ENCODE measurements around the gene LEFTY1. TPM values are rescaled to one million over a fixed set of nuclear protein-coding genes. Genes with fewer than 3 reads are reported as not detected.

LEFTY1 gene
- total and polyA plus RNA-seq, 5 donors = 0.11 to 0.54 (median 0.48) TPM

DNA sequence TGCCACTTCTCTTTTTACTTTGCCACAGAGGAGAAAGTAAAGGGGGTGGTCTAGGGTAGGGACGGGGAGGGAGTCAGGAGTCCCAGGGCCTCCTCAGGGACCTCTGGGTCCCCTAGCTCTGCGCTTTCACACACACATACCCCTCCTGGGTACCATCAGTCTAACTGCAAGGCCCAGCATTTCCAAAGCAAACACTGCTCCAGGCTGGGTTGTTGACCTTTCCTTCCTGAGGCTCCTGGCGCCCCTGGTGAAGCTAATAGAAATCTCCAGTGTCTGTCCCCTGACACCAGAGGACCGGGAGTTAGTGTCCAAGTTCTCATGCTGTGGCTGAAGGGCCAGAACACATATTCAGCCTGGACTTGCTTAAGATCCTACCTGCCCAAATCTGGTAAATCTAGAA lies 10.7 kb downstream of the LEFTY1 start:
- intact Hi-C loops (cut with DNase I) = no loop called here
- Histone ChIP-seq H3K4me3 (ENCODE audit: low read length) (no peak overlapping the region), H3K27ac (ENCODE audit: low read length) (peak overlapping the region; percentile 27), H3K4me1 (ENCODE audit: control insufficient read depth, insufficient read depth, low read length) (peaks cover 28% of the 10 kb centered on the region), H3K9me3 (ENCODE audit: control insufficient read depth, low read length) (no peaks in the 10 kb centered on the region), H3K27me3 (ENCODE audit: control insufficient read depth, insufficient read depth) (no peaks in the 10 kb centered on the region)
- ATAC-seq (no peak), DNase-seq (no peak)
- 78% methylated on average over 4 of the region's 4 CpGs for WGBS

DNA sequence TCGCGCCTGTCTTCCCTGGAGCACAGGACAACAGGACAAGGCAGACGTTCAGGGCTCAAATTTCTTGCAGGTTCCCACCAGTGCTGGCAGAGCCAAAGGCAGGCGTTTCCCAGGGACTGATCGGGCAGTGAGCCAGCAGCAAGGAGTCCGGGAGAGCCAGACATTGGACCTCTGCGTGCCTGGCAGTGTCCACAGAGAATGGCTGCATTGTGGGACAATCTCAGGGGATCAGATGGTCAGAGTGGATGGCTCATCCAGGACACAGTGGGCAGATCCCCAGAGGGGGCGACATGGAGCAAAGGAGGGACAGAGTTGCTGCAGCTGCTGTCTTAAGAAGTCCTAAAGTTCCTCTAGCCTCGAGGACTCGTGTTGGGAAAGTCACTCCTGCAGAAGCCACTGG lies 11.4 kb downstream of the LEFTY1 start:
- Histone ChIP-seq H3K27ac (ENCODE audit: low read length) (peak overlapping the region; percentile 33), H3K27me3 (ENCODE audit: control insufficient read depth, insufficient read depth) (no peaks in the 10 kb centered on the region), H3K9me3 (ENCODE audit: control insufficient read depth, low read length) (no peaks in the 10 kb centered on the region), H3K4me3 (ENCODE audit: low read length) (no peak overlapping the region), H3K4me1 (ENCODE audit: control insufficient read depth, insufficient read depth, low read length) (peaks cover 28% of the 10 kb centered on the region)
- ATAC-seq (peak; percentile 23 to 52), DNase-seq (peak; percentile 77 to 86 (median 84))
- intact Hi-C loops (cut with DNase I) = no loop called here
- 24% methylated on average over 10 of the region's 10 CpGs for WGBS

DNA sequence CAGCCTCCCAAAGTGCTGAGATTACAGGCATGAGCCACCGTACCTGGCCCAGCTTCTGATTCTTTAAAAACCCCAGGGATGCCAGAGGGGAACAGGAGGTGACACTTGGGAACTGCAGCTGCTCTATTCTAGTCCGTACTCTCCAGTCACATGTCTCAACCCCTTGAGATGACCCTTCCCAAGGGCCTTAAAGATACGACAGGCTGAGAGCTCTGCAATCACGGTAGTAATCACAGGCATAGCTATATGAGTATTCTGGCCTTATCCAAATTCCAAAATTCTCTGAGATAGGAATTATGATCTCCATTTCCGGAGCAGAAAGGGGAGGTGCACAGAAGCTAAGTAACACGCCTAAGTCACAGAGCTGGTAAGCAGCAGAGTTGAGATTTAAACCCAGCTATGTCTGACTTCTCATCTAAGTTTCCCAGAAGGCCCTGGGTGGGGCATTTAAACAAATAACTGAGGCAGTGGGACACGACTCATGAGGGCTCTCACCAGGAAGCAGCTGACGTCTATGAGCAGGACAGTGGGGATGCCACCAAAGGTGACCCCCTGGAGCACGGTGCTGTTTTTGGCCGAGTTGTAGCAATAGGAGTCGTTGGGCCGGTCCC lies 11.9 kb downstream of the LEFTY1 start:
- peak overlapping the region; percentile 33 for H3K27ac ChIP-seq (ENCODE audit: low read length)
- H3K9me3 ChIP-seq (ENCODE audit: control insufficient read depth, low read length) = no peaks in the 10 kb centered on the region
- no peak overlapping the region for H3K4me3 ChIP-seq (ENCODE audit: low read length)
- ATAC-seq (no peak), DNase-seq (no peak)
- no peaks in the 10 kb centered on the region for H3K27me3 ChIP-seq (ENCODE audit: control insufficient read depth, insufficient read depth)
- intact Hi-C loops (cut with DNase I) = no loop called here
- WGBS = 63% methylated on average over 12 of the region's 12 CpGs
- peaks cover 28% of the 10 kb centered on the region for H3K4me1 ChIP-seq (ENCODE audit: control insufficient read depth, insufficient read depth, low read length)

- intact Hi-C loops (cut with DNase I) = no loop called here
- WGBS = 93% methylated on average over 12 of the region's 12 CpGs
Measured at GRCh38 chr1:225875044-225875815, 13.7 kb downstream of the LEFTY1 start.

GRCh38 chr1:225874431-225874830 lies 14.5 kb downstream of the LEFTY1 start:
- intact Hi-C loops (cut with DNase I) = no loop called here
- H3K9me3 ChIP-seq (ENCODE audit: control insufficient read depth, low read length) = no peaks in the 10 kb centered on the region
- no peak for DNase-seq
- no peaks in the 10 kb centered on the region for H3K27me3 ChIP-seq (ENCODE audit: control insufficient read depth, insufficient read depth)
- no peak for ATAC-seq
- 96% methylated on average over 11 of the region's 11 CpGs for WGBS
- H3K27ac ChIP-seq (ENCODE audit: low read length) = no peak overlapping the region
- no peak overlapping the region for H3K4me3 ChIP-seq (ENCODE audit: low read length)
- peaks cover 16% of the 10 kb centered on the region for H3K4me1 ChIP-seq (ENCODE audit: control insufficient read depth, insufficient read depth, low read length)

More at GRCh38 chr1:225875044-225875815, 13.7 kb downstream of the LEFTY1 start:
- no peak overlapping the region for H3K4me3 ChIP-seq (ENCODE audit: low read length)
- no peak overlapping the region for H3K27ac ChIP-seq (ENCODE audit: low read length)
- H3K4me1 ChIP-seq (ENCODE audit: control insufficient read depth, insufficient read depth, low read length) = peaks cover 21% of the 10 kb centered on the region
- no peaks in the 10 kb centered on the region for H3K9me3 ChIP-seq (ENCODE audit: control insufficient read depth, low read length)
- no peak for DNase-seq
- no peak for ATAC-seq
- no peaks in the 10 kb centered on the region for H3K27me3 ChIP-seq (ENCODE audit: control insufficient read depth, insufficient read depth)

- H3K27me3 ChIP-seq (ENCODE audit: control insufficient read depth, insufficient read depth) = no peaks in the 10 kb centered on the region
- H3K4me3 ChIP-seq (ENCODE audit: low read length) = no peak overlapping the region
- intact Hi-C loops (cut with DNase I) = no loop called here
- ATAC-seq (no peak), DNase-seq (no peak)
- H3K9me3 ChIP-seq (ENCODE audit: control insufficient read depth, low read length) = no peaks in the 10 kb centered on the region
- peaks cover 7% of the 10 kb centered on the region for H3K4me1 ChIP-seq (ENCODE audit: control insufficient read depth, insufficient read depth, low read length)
- WGBS = 89% methylated on average over 10 of the region's 10 CpGs
- no peak overlapping the region for H3K27ac ChIP-seq (ENCODE audit: low read length)
Measured at GRCh38 chr1:225873281-225873850, 15.6 kb downstream of the LEFTY1 start.

- no peaks in the 10 kb centered on the region for H3K27me3 ChIP-seq (ENCODE audit: control insufficient read depth, insufficient read depth)
- H3K4me1 ChIP-seq (ENCODE audit: control insufficient read depth, insufficient read depth, low read length) = no peaks in the 10 kb centered on the region
- intact Hi-C loops (cut with DNase I) = no loop called here
- WGBS = 69% methylated on average over 3 of the region's 3 CpGs
- H3K27ac ChIP-seq (ENCODE audit: low read length) = no peak overlapping the region
- H3K9me3 ChIP-seq (ENCODE audit: control insufficient read depth, low read length) = no peaks in the 10 kb centered on the region
- no peak for DNase-seq
- no peak overlapping the region for H3K4me3 ChIP-seq (ENCODE audit: low read length)
- no peak for ATAC-seq
Measured at GRCh38 chr1:225872075-225872430, 16.9 kb downstream of the LEFTY1 start.

DNA sequence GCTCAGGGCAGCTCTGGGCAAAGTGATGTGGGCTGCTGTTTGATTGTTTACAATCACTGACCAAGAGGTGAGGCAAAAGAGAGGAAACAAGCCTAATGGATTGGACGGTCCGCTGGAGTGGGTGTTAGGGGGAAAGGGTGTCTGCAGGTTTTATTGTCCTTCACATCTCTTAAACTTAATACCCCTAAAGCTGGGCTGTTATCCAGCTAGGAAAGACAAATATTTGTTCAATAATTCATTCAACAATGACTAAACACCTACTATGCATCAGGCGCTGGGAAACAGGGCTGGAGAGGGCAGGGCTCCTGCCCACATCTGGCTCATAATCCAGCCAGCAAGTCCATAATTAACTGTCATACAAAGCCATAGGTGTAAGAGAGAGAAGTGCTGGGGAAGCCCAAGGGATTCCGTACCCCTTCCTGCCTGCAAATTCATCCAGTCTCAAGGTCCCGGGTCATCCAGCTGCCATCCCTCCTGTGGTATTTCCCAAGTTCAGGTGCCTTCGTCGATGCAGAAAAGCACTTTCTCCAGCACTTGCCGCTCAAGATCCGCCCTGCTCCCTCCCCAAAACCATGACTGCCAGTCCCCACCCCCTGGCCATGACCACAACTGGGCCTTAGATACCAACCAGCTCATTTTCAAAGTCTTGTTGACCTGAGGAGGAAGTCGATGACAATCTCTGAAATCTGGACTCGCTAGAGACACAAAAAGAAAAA lies 17.4 kb downstream of the LEFTY1 start:
- H3K4me1 ChIP-seq (ENCODE audit: control insufficient read depth, insufficient read depth, low read length) = no peaks in the 10 kb centered on the region
- no peak overlapping the region for H3K4me3 ChIP-seq (ENCODE audit: low read length)
- H3K9me3 ChIP-seq (ENCODE audit: control insufficient read depth, low read length) = no peaks in the 10 kb centered on the region
- no peaks in the 10 kb centered on the region for H3K27me3 ChIP-seq (ENCODE audit: control insufficient read depth, insufficient read depth)
- DNase-seq (no peak), ATAC-seq (no peak)
- intact Hi-C loops (cut with DNase I) = no loop called here
- 79% methylated on average over 11 of the region's 11 CpGs for WGBS
- no peak overlapping the region for H3K27ac ChIP-seq (ENCODE audit: low read length)

GRCh38 chr1:225870911-225871310 lies 18.0 kb downstream of the LEFTY1 start:
- H3K4me1 ChIP-seq (ENCODE audit: control insufficient read depth, insufficient read depth, low read length) = no peaks in the 10 kb centered on the region
- intact Hi-C loops (cut with DNase I) = no loop called here
- no peak for ATAC-seq
- no peaks in the 10 kb centered on the region for H3K9me3 ChIP-seq (ENCODE audit: control insufficient read depth, low read length)
- 49% methylated on average over 3 of the region's 3 CpGs for WGBS
- no peak for DNase-seq
- H3K27me3 ChIP-seq (ENCODE audit: control insufficient read depth, insufficient read depth) = no peaks in the 10 kb centered on the region
- no peak overlapping the region for H3K4me3 ChIP-seq (ENCODE audit: low read length)
- H3K27ac ChIP-seq (ENCODE audit: low read length) = no peak overlapping the region

DNA sequence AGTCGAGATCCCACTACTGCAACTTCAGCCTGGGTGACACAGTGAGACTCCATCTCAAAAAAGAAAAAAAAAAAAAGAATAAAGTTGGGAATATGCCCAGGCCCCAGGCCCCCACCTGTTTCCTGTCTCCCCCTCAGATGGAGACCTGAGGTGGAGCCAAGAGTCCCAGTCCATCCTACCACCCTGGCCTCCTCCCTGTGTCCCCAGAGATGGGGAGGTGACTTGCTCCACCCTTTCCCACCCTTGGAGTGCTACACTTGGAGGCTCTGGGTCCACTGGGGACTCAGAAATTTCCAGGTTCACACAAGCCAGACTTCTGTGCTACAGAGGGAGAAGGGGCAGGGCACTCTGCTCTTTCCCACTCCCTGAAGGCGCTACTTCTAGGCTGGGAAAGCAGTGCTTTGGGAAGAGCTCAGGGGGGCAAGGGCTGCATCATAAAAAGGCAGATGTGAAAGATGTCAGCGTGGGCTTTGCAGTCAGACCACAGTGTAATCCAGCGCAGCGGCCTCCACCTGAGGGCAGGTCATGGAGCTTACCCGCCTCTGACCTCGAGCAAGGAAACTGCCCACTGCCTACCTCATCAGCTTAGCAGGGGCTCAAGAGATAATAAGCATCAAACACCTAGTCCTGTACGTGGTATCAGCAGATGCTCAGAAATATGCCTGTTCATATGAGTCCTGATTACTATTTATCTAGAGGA lies 20.2 kb downstream of the LEFTY1 start:
- H3K9me3 ChIP-seq (ENCODE audit: control insufficient read depth, low read length) = no peaks in the 10 kb centered on the region
- H3K27me3 ChIP-seq (ENCODE audit: control insufficient read depth, insufficient read depth) = no peaks in the 10 kb centered on the region
- H3K4me3 ChIP-seq (ENCODE audit: low read length) = no peak overlapping the region
- WGBS = 90% methylated on average over 8 of the region's 8 CpGs
- H3K4me1 ChIP-seq (ENCODE audit: control insufficient read depth, insufficient read depth, low read length) = no peaks in the 10 kb centered on the region
- intact Hi-C loops (cut with DNase I) = no loop called here
- H3K27ac ChIP-seq (ENCODE audit: low read length) = no peak overlapping the region
- DNase-seq (no peak), ATAC-seq (peak in 1 of 2 donors; percentile 72)
